ENCODE data around the gene CD83. TPM values are rescaled to one million over a fixed set of nuclear protein-coding genes. Genes with fewer than 3 reads are reported as not detected.
"Not testable (repeated sequence)": the region's sequence is repeated elsewhere in the genome, so short reads cannot be mapped to it uniquely, and the experiment has no call there.

Gene CD83
- total RNA-seq, 1 experiment from 2014 or later, result 15.2 TPM

DNA sequence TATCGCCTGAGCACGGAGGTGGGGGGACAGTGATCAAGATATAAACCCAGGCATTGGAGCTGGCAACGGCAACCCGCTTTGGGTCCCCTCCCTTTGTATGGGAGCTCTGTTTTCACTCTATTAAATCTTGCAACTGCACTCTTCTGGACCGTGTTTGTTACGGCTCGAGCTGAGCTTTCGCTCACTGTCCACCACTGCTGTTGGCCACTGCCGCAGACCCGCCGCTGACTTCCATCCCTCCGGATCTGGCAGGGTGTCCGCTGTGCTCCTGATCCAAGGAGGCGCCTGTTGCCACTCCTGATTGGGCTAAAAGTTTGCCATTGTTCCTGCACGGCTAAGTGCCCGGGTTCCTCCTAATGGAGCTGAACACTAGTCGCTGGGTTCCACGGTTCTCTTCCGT is 48.9 kb upstream of the CD83 start:
- Histone ChIP-seq H3K36me3 (ENCODE audit: low read depth, low read length) (no peaks in the 10 kb centered on the region), H3K27me3 (ENCODE audit: low read length) (no peaks in the 10 kb centered on the region), H3K4me1 (ENCODE audit: insufficient read depth, low read length) (peaks cover 24% of the 10 kb centered on the region), H3K79me2 (ENCODE audit: low read length) (no peaks in the 10 kb centered on the region), H3K4me3 (ENCODE audit: low read length) (no peak overlapping the region), H3K9me3 (ENCODE audit: low read length) (no peaks in the 10 kb centered on the region), H3F3A (ENCODE audit: low read length, unreplicated experiment) (no peaks in the 10 kb centered on the region), H3K9ac (ENCODE audit: low read length) (no peak overlapping the region), H4K20me1 (ENCODE audit: low read length) (no peaks in the 10 kb centered on the region), H3K9me2 (replicated peaks; ENCODE audit: low read length) (no peaks in the 10 kb centered on the region), H3K27ac (ENCODE audit: low read length) (peak overlapping the region; percentile 28; the same call in 1 of the 2 replicates), H3K4me2 (ENCODE audit: low read length) (peak overlapping the region; percentile 42; the same call in 1 of the 2 replicates), H2AFZ (ENCODE audit: low read length) (no peak overlapping the region)
- CTCF ChIA-PET, result interaction anchor here (0.6 to 0.9 kb wide), 3 partner anchors 13 to 274 kb away, joined by 3 to 4 read pairs (median 3); no protein-coding TSS in a partner anchor
- DNase-seq (no peak), ATAC-seq (no peak)
- intact Hi-C loops (cut with micrococcal nuclease), result loop anchor here (1.0 to 10.0 kb wide), 4 partner anchors 49 to 344 kb away; partner anchors contain the start of genes CD83 and MCUR1
- BruUV-seq (replicated peaks), result no TSS peak
- POLR2A ChIA-PET (ENCODE audit: unreplicated experiment), result interaction anchor here (0.5 to 0.7 kb wide), 3 partner anchors 134 to 344 kb away, joined by 3 to 10 read pairs (median 4); partner anchors contain the start of gene RNF182
- TF ChIP-seq EZH2phosphoT487 (IDR thresholded peaks at IDR 0.05; ENCODE audit: borderline replicate concordance, low read length) (no peak), EZH2 (IDR thresholded peaks at IDR 0.05; ENCODE audit: low read length, unreplicated experiment) (no peak)
- TF ChIP-seq, protein P1, sequence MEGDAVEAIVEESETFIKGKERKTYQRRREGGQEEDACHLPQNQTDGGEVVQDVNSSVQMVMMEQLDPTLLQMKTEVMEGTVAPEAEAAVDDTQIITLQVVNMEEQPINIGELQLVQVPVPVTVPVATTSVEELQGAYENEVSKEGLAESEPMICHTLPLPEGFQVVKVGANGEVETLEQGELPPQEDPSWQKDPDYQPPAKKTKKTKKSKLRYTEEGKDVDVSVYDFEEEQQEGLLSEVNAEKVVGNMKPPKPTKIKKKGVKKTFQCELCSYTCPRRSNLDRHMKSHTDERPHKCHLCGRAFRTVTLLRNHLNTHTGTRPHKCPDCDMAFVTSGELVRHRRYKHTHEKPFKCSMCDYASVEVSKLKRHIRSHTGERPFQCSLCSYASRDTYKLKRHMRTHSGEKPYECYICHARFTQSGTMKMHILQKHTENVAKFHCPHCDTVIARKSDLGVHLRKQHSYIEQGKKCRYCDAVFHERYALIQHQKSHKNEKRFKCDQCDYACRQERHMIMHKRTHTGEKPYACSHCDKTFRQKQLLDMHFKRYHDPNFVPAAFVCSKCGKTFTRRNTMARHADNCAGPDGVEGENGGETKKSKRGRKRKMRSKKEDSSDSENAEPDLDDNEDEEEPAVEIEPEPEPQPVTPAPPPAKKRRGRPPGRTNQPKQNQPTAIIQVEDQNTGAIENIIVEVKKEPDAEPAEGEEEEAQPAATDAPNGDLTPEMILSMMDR (conservative IDR thresholded peaks at IDR 0.05; ENCODE audit: low read depth, low read length), result no peak

DNA sequence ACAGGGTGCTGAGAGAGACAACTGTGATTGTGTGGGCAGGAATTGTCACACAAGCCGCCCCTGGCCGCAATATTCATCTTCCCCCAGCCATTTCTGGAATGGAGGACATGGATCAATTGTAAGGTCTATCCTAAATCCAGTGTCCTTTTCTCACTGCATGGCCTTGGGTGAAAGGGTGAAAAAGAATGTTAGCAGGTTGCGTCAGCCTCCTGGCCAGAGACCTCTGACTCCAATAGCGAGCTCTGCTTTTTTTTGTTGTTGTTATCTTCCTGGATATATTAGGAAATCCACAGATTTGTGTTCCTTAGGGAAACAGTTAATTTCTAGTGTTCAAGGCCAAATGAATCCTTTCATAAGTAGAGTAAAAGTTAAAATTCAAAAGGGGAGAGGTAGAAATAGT is 47.1 kb upstream of the CD83 start:
- POLR2A ChIA-PET (ENCODE audit: unreplicated experiment), result no interaction called here
- ATAC-seq (no peak), DNase-seq (no peak)
- no peak overlapping the region for H3K4me3 ChIP-seq (ENCODE audit: low read length)
- intact Hi-C loops (cut with micrococcal nuclease), result no loop called here
- CTCF ChIA-PET, result no interaction called here
- TF ChIP-seq EZH2 (IDR thresholded peaks at IDR 0.05; ENCODE audit: low read length, unreplicated experiment), result no peak
- TF ChIP-seq, protein P1 (conservative IDR thresholded peaks at IDR 0.05; ENCODE audit: low read depth, low read length), result no peak
- no peak for TF ChIP-seq EZH2phosphoT487 (IDR thresholded peaks at IDR 0.05; ENCODE audit: borderline replicate concordance, low read length)
- no peaks in the 10 kb centered on the region for H3F3A ChIP-seq (ENCODE audit: low read length, unreplicated experiment)
- no peaks in the 10 kb centered on the region for H3K79me2 ChIP-seq (ENCODE audit: low read length)
- no peak overlapping the region for H3K27ac ChIP-seq (ENCODE audit: low read length)
- H3K9me2 ChIP-seq (replicated peaks; ENCODE audit: low read length), result no peaks in the 10 kb centered on the region
- H4K20me1 ChIP-seq (ENCODE audit: low read length), result no peaks in the 10 kb centered on the region
- no TSS peak for BruUV-seq (replicated peaks)
- peaks cover 31% of the 10 kb centered on the region for H3K4me1 ChIP-seq (ENCODE audit: insufficient read depth, low read length)
- no peak overlapping the region for H3K4me2 ChIP-seq (ENCODE audit: low read length)
- H3K27me3 ChIP-seq (ENCODE audit: low read length), result no peaks in the 10 kb centered on the region
- H3K9ac ChIP-seq (ENCODE audit: low read length), result no peak overlapping the region
- no peak overlapping the region for H2AFZ ChIP-seq (ENCODE audit: low read length)
- no peaks in the 10 kb centered on the region for H3K36me3 ChIP-seq (ENCODE audit: low read depth, low read length)
- no peaks in the 10 kb centered on the region for H3K9me3 ChIP-seq (ENCODE audit: low read length)

DNA sequence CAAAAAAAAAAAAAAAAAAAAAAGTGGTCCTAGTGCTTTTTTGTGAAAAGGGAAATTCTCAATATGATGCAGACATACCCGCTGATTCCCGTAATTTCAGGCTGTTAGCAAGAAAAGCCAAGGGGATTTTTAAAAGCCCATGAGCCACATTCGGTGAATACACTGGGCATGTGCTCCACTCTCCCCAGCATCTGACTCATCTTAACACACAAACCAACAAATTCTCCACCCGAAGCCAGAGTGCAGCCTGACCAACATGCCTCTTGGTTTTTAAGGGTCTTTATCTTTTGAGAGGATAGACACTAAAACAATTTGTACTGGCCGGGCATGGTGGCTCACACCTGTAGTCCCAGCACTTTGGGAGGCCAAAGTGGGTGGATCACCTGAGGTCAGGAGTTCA is 45.5 kb upstream of the CD83 start:
- no peaks in the 10 kb centered on the region for H4K20me1 ChIP-seq (ENCODE audit: low read length)
- H3K9ac ChIP-seq (ENCODE audit: low read length), result no peak overlapping the region
- ChIA-PET POLR2A (ENCODE audit: unreplicated experiment) (no interaction called here), CTCF (no interaction called here)
- H3K9me2 ChIP-seq (replicated peaks; ENCODE audit: low read length), result no peaks in the 10 kb centered on the region; the same call in 1 of the 2 replicates
- no peak overlapping the region for H3K4me2 ChIP-seq (ENCODE audit: low read length)
- no TSS peak for BruUV-seq (replicated peaks)
- peaks cover 24% of the 10 kb centered on the region for H3K4me1 ChIP-seq (ENCODE audit: insufficient read depth, low read length)
- H3K27me3 ChIP-seq (ENCODE audit: low read length), result no peaks in the 10 kb centered on the region
- intact Hi-C loops (cut with micrococcal nuclease), result no loop called here
- TF ChIP-seq EZH2phosphoT487 (IDR thresholded peaks at IDR 0.05; ENCODE audit: borderline replicate concordance, low read length) (no peak), EZH2 (IDR thresholded peaks at IDR 0.05; ENCODE audit: low read length, unreplicated experiment) (no peak)
- TF ChIP-seq, protein P1 (conservative IDR thresholded peaks at IDR 0.05; ENCODE audit: low read depth, low read length), result no peak
- H3K9me3 ChIP-seq (ENCODE audit: low read length), result no peaks in the 10 kb centered on the region
- H3K4me3 ChIP-seq (ENCODE audit: low read length), result no peak overlapping the region
- DNase-seq (peak; percentile 25), ATAC-seq (no peak)
- no peaks in the 10 kb centered on the region for H3K79me2 ChIP-seq (ENCODE audit: low read length)
- H2AFZ ChIP-seq (ENCODE audit: low read length), result no peak overlapping the region
- H3K27ac ChIP-seq (ENCODE audit: low read length), result no peak overlapping the region
- H3F3A ChIP-seq (ENCODE audit: low read length, unreplicated experiment), result no peaks in the 10 kb centered on the region
- no peaks in the 10 kb centered on the region for H3K36me3 ChIP-seq (ENCODE audit: low read depth, low read length)

DNA sequence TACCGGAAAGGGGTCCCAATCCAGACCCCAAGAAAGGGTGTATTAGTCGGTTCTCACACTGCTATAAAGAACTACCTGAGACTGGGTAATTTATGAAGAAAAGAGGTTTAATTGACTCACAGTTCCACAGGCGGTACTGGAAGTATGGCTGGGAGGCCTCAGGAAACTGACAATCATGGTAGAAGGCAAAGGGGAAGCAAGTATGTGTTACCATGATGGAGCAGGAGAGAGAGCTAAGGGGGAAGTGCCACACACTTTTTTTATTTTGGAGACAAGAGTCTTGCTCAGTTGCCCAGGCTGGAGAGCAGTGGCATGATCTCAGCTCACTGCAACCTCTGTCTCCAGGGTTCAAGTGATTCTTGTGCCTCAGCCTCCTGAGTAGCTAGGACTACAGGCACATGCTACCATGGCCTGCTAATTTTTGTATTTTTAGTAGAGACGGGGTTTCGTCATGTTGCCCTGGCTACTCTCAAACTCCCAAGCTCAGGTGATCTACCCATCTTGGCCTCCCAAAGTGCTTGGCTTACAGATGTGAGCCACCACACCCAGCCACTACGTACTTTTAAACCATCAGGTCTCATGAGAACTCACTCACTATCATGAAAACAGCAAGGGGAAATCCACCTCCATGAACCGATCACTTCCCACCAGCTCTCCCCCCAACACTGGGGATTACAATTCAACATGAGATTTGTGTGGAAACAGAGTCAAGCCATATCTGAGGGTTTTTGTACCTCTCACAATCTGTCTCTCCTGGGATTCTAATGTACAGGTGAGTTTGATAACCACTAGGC is 43.8 kb upstream of the CD83 start:
- DNase-seq; H3K4me3 ChIP-seq (ENCODE audit: low read length); H3K9me2 ChIP-seq (replicated peaks; ENCODE audit: low read length); H4K20me1 ChIP-seq (ENCODE audit: low read length); CTCF ChIA-PET; H3F3A ChIP-seq (ENCODE audit: low read length, unreplicated experiment); H3K27ac ChIP-seq (ENCODE audit: low read length); POLR2A ChIA-PET (ENCODE audit: unreplicated experiment); H3K79me2 ChIP-seq (ENCODE audit: low read length); H3K36me3 ChIP-seq (ENCODE audit: low read depth, low read length); ATAC-seq; H3K4me2 ChIP-seq (ENCODE audit: low read length); H2AFZ ChIP-seq (ENCODE audit: low read length); BruUV-seq (replicated peaks); H3K9me3 ChIP-seq (ENCODE audit: low read length); H3K27me3 ChIP-seq (ENCODE audit: low read length); H3K9ac ChIP-seq (ENCODE audit: low read length): not testable (repeated sequence)
- H3K4me1 ChIP-seq (ENCODE audit: insufficient read depth, low read length), result peaks cover 11% of the 10 kb centered on the region
- intact Hi-C loops (cut with micrococcal nuclease), result loop anchor here (2.0 kb wide), 1 partner anchor 43 kb away; the partner anchor contains the start of gene CD83
